ENCODE results near the gene TROAP. TPM values are rescaled to one million over a fixed set of nuclear protein-coding genes. Genes with fewer than 3 reads are reported as not detected.
A peak's percentile ranks its signal among the peaks of the same experiment; 100 is the strongest.
"Not testable (repeated sequence)": the region's sequence is repeated elsewhere in the genome, so short reads cannot be mapped to it uniquely, and the experiment has no call there.

TROAP gene
- total RNA-seq, 1 experiment from 2014 or later, result 135 TPM

- Mint-ChIP-seq H3K9me3 (ENCODE audit: unreplicated experiment) (no peaks in the 10 kb centered on the region), H3K27me3 (ENCODE audit: insufficient read depth, unreplicated experiment) (peaks cover 5% of the 10 kb centered on the region), H3K27ac (ENCODE audit: unreplicated experiment) (no peak overlapping the region), H3K36me3 (ENCODE audit: insufficient read depth, unreplicated experiment) (no peaks in the 10 kb centered on the region), H3K4me3 (ENCODE audit: unreplicated experiment) (no peak overlapping the region), H3K4me1 (ENCODE audit: low read depth, unreplicated experiment) (peaks cover 7% of the 10 kb centered on the region)
- Histone ChIP-seq H3K36me3 (ENCODE audit: control insufficient read depth, insufficient read depth, low read length) (no peaks in the 10 kb centered on the region), H3K4me1 (no peaks in the 10 kb centered on the region), H3K27me3 (replicated peaks; ENCODE audit: control insufficient read depth, insufficient read depth, low read length) (no peaks in the 10 kb centered on the region), H3K4me3 (ENCODE audit: low read depth, low read length) (no peak overlapping the region), H3K9me3 (no peaks in the 10 kb centered on the region)
- no peak for TF ChIP-seq CTCF (IDR thresholded peaks at IDR 0.05; ENCODE audit: insufficient read depth in 1 of 2, low read depth in 1 of 2, low read length in 1 of 2, severe bottlenecking in 1 of 2, unreplicated experiment in 1 of 2)
- CTCF ChIA-PET, result interaction anchor here (1.0 kb wide), 1 partner anchor 12 kb away, joined by 4 read pairs; no protein-coding TSS in a partner anchor
- no TSS peak for BruUV-seq (replicated peaks)
- intact Hi-C loops (cut with micrococcal nuclease; ENCODE audit: unreplicated experiment), result no loop called here
- POLR2A ChIA-PET, result interaction anchor here (1.1 kb wide), 1 partner anchor 14 kb away, joined by 5 read pairs; the partner anchor contains the start of gene TROAP
- no peak for DNase-seq
Observed at GRCh38 chr12:49309386-49309785, 13.7 kb upstream of the TROAP start.

GRCh38 chr12:49310451-49311000 lies 12.5 kb upstream of the TROAP start:
- H3K27me3 Mint-ChIP-seq (ENCODE audit: insufficient read depth, unreplicated experiment); H3K4me1 Mint-ChIP-seq (ENCODE audit: low read depth, unreplicated experiment); POLR2A ChIA-PET; H3K36me3 ChIP-seq (ENCODE audit: control insufficient read depth, insufficient read depth, low read length); DNase-seq; intact Hi-C loops (cut with micrococcal nuclease; ENCODE audit: unreplicated experiment); H3K27me3 ChIP-seq (replicated peaks; ENCODE audit: control insufficient read depth, insufficient read depth, low read length); H3K27ac Mint-ChIP-seq (ENCODE audit: unreplicated experiment); H3K4me3 Mint-ChIP-seq (ENCODE audit: unreplicated experiment); H3K9me3 ChIP-seq; BruUV-seq (replicated peaks); H3K4me1 ChIP-seq; H3K9me3 Mint-ChIP-seq (ENCODE audit: unreplicated experiment); H3K4me3 ChIP-seq (ENCODE audit: low read depth, low read length); H3K36me3 Mint-ChIP-seq (ENCODE audit: insufficient read depth, unreplicated experiment): not testable (repeated sequence)
- CTCF ChIA-PET, result interaction anchor here (0.9 kb wide), 1 partner anchor 36 kb away, joined by 3 read pairs; the partner anchor contains the start of gene DNAJC22

- CTCF ChIA-PET, result interaction anchor here (0.9 to 1.5 kb wide), 2 partner anchors 17 to 33 kb away, joined by 3 read pairs; no protein-coding TSS in a partner anchor
- H3K27ac Mint-ChIP-seq (ENCODE audit: unreplicated experiment), result no peak overlapping the region
- Histone ChIP-seq H3K36me3 (ENCODE audit: control insufficient read depth, insufficient read depth, low read length) (no peaks in the 10 kb centered on the region), H3K4me1 (no peaks in the 10 kb centered on the region), H3K9me3 (no peaks in the 10 kb centered on the region), H3K4me3 (ENCODE audit: low read depth, low read length) (no peak overlapping the region), H3K27me3 (replicated peaks; ENCODE audit: control insufficient read depth, insufficient read depth, low read length) (no peaks in the 10 kb centered on the region)
- no peaks in the 10 kb centered on the region for H3K9me3 Mint-ChIP-seq (ENCODE audit: unreplicated experiment)
- no peaks in the 10 kb centered on the region for H3K4me1 Mint-ChIP-seq (ENCODE audit: low read depth, unreplicated experiment)
- BruUV-seq (replicated peaks), result no TSS peak
- H3K36me3 Mint-ChIP-seq (ENCODE audit: insufficient read depth, unreplicated experiment), result no peaks in the 10 kb centered on the region
- no peak overlapping the region for H3K4me3 Mint-ChIP-seq (ENCODE audit: unreplicated experiment)
- H3K27me3 Mint-ChIP-seq (ENCODE audit: insufficient read depth, unreplicated experiment), result no peaks in the 10 kb centered on the region
- intact Hi-C loops (cut with micrococcal nuclease; ENCODE audit: unreplicated experiment), result no loop called here
- POLR2A ChIA-PET, result no interaction called here
- no peak for DNase-seq
- no peak for TF ChIP-seq CTCF (IDR thresholded peaks at IDR 0.05; ENCODE audit: insufficient read depth in 1 of 2, low read depth in 1 of 2, low read length in 1 of 2, severe bottlenecking in 1 of 2, unreplicated experiment in 1 of 2)
Observed at GRCh38 chr12:49314811-49315210, 8.2 kb upstream of the TROAP start.

GRCh38 chr12:49317118-49317517 lies 5.9 kb upstream of the TROAP start:
- H3K27ac Mint-ChIP-seq (ENCODE audit: unreplicated experiment); POLR2A ChIA-PET; H3K27me3 Mint-ChIP-seq (ENCODE audit: insufficient read depth, unreplicated experiment); H3K36me3 ChIP-seq (ENCODE audit: control insufficient read depth, insufficient read depth, low read length); H3K36me3 Mint-ChIP-seq (ENCODE audit: insufficient read depth, unreplicated experiment); intact Hi-C loops (cut with micrococcal nuclease; ENCODE audit: unreplicated experiment); DNase-seq; H3K9me3 Mint-ChIP-seq (ENCODE audit: unreplicated experiment); H3K27me3 ChIP-seq (replicated peaks; ENCODE audit: control insufficient read depth, insufficient read depth, low read length); H3K9me3 ChIP-seq; H3K4me1 ChIP-seq; H3K4me3 ChIP-seq (ENCODE audit: low read depth, low read length); H3K4me1 Mint-ChIP-seq (ENCODE audit: low read depth, unreplicated experiment); BruUV-seq (replicated peaks); H3K4me3 Mint-ChIP-seq (ENCODE audit: unreplicated experiment): not testable (repeated sequence)
- CTCF ChIA-PET, result interaction anchor here (0.6 to 0.7 kb wide), 2 partner anchors 19 to 22 kb away, joined by 4 to 7 read pairs; no protein-coding TSS in a partner anchor

DNA sequence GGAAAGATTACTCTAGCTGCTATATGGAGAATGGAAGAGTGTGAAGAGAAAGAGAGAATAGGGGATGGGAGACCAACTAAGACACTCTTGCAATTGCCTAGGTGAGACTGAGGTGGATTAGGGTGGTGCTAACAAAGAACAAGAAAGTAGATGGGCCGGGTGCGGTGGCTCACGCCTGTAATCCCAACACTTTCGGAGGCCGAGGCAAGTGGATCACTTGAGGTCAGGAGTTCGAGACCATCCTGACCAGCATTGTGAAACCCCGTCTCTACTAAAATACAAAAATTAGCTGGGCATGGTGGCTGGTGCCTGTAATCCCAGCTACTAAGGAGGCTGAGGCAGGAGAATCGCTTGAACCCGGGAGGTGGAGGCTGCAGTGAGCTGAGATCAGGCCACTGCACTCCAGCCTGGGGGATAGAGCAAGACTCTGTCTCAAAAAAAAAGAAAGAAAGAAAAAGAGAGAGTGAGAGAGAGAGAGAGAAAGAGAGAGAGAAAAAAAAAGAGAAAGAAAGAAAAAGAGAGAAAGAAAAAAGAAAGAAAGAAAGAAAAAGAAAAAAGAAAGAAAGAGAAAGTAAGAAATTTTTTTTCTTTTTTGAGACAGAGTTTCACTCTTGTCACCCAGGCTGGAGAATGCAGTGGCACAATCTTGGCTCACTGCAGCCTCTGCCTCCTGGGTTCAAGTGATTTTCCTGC lies 2.5 kb upstream of the TROAP start:
- H3K4me1 ChIP-seq; H3K36me3 ChIP-seq (ENCODE audit: control insufficient read depth, insufficient read depth, low read length); H3K27me3 Mint-ChIP-seq (ENCODE audit: insufficient read depth, unreplicated experiment); H3K9me3 ChIP-seq; DNase-seq; H3K27me3 ChIP-seq (replicated peaks; ENCODE audit: control insufficient read depth, insufficient read depth, low read length); intact Hi-C loops (cut with micrococcal nuclease; ENCODE audit: unreplicated experiment); H3K27ac Mint-ChIP-seq (ENCODE audit: unreplicated experiment); H3K4me1 Mint-ChIP-seq (ENCODE audit: low read depth, unreplicated experiment); POLR2A ChIA-PET; BruUV-seq (replicated peaks); H3K4me3 ChIP-seq (ENCODE audit: low read depth, low read length); H3K9me3 Mint-ChIP-seq (ENCODE audit: unreplicated experiment): not testable (repeated sequence)
- H3K4me3 Mint-ChIP-seq (ENCODE audit: unreplicated experiment), result peak overlapping the region; percentile 17
- H3K36me3 Mint-ChIP-seq (ENCODE audit: insufficient read depth, unreplicated experiment), result peaks cover 13% of the 10 kb centered on the region
- CTCF ChIA-PET, result interaction anchor here (0.7 kb wide), 1 partner anchor 204 kb away, joined by 3 read pairs; no protein-coding TSS in a partner anchor
